Activated naive CD8-positive, alpha-beta T cell treated with anti-CD3 and anti-CD28 coated beads, Interleukin-2, amount 10 ng/mL, durations not matched to agents 7 days and 5 days (primary cell): ENCODE data around the gene ACTG1. TPM values are rescaled to one million over a fixed set of nuclear protein-coding genes. Genes with fewer than 3 reads are reported as not detected.

Source experiments
- total RNA-seq, 2 experiments: library from RNA; stranded (reverse); gene quantifications; one replicate each; pipeline ENCODE4 v1.2.3, GENCODE V29; 2021

ACTG1 gene
- total RNA-seq, 2 experiments from 2014 or later, result 2,936 to 3,174 TPM

Other genes starting within 250 kb of the ACTG1 start
- gene SLC38A10, start 217.5 kb downstream of the ACTG1 start, total RNA-seq, result 10 to 100 TPM; 68.0 to 71.3 TPM
- 1 to 10 TPM in 1 of 2 experiments, under 1 TPM in 1; 0.86 to 1.0 TPM for gene BAHCC1, start 117.3 kb downstream of the ACTG1 start, total RNA-seq
- gene FSCN2, start 15.6 kb upstream of the ACTG1 start, total RNA-seq, result 1 to 10 TPM in 1 of 2 experiments, under 1 TPM in 1; 0.94 to 1.7 TPM
- gene FAAP100, start 39.6 kb upstream of the ACTG1 start, total RNA-seq, result 10 to 100 TPM; 40.7 to 43.1 TPM
- 100 to 1,000 TPM in 1 of 2 experiments, 10 to 100 TPM in 1; 96.9 to 109 TPM for gene NPLOC4, start 124.3 kb upstream of the ACTG1 start, total RNA-seq
- under 1 TPM; 0.36 to 0.99 TPM for gene TSPAN10, start 124.4 kb upstream of the ACTG1 start, total RNA-seq
- 10 to 100 TPM; 47.8 to 57.1 TPM for gene PDE6G, start 143.7 kb upstream of the ACTG1 start, total RNA-seq
- gene OXLD1, start 153.8 kb upstream of the ACTG1 start, total RNA-seq, result 10 to 100 TPM; 56.6 to 60.1 TPM
- gene CCDC137, start 153.9 kb upstream of the ACTG1 start, total RNA-seq, result 10 to 100 TPM; 31.3 to 32.0 TPM
- 10 to 100 TPM; 17.7 to 19.0 TPM for gene ARL16, start 171.0 kb upstream of the ACTG1 start, total RNA-seq
- 100 to 1,000 TPM; 152 to 164 TPM for gene HGS, start 171.2 kb upstream of the ACTG1 start, total RNA-seq
- 10 to 100 TPM; 55.1 to 59.2 TPM for gene MRPL12, start 190.6 kb upstream of the ACTG1 start, total RNA-seq
- 10 to 100 TPM; 22.0 to 25.1 TPM for gene SLC25A10, start 199.5 kb upstream of the ACTG1 start, total RNA-seq